ENCODE results near the gene NQO1.

The NQO1 gene

DNA sequence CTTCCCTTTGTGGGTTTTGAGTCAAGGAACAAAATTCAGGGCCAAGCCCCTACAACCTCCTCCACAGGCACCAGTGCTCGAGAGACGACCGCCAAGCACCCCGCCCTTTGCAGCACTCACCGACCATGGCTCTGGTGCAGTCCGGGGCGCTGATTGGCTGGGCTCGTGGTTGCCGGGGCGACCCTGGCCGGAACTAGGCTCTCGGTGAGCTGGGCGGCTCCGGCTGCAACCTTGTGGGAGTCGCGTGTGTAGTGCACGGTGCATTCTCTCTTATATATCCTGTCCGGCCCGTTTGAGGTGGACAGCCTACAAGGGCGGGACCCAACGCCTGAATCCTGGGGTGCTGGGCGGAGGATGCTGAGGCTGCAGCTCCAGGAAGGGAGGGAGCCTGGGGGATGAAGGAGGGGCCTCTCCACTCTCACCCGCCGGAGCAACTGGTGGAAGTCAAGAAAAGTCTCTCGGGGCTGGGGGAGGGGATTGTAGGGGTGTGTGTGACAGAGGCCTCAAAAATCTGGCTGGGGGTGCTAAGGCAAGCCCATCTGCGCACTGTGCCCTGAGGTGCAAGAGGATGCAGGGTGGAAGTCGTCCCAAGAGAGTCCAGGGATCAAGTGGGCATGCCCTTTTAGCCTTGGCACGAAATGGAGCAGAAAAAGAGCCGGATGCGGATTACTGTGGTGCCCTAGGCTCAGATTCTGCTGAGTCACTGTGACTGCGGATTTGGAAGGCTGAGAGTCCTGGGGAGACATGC lies at the start of gene NQO1:
Gene NQO1, minus strand, starts transcription at position 248 of the 748 bp plus-strand sequence. Its CDS starts 121 bp downstream, at position 127.
- TF ChIP-seq, protein P1, sequence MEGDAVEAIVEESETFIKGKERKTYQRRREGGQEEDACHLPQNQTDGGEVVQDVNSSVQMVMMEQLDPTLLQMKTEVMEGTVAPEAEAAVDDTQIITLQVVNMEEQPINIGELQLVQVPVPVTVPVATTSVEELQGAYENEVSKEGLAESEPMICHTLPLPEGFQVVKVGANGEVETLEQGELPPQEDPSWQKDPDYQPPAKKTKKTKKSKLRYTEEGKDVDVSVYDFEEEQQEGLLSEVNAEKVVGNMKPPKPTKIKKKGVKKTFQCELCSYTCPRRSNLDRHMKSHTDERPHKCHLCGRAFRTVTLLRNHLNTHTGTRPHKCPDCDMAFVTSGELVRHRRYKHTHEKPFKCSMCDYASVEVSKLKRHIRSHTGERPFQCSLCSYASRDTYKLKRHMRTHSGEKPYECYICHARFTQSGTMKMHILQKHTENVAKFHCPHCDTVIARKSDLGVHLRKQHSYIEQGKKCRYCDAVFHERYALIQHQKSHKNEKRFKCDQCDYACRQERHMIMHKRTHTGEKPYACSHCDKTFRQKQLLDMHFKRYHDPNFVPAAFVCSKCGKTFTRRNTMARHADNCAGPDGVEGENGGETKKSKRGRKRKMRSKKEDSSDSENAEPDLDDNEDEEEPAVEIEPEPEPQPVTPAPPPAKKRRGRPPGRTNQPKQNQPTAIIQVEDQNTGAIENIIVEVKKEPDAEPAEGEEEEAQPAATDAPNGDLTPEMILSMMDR (IDR thresholded peaks at IDR 0.05; ENCODE audit: low read depth, low read length), result no peak
- H3K4me3 ChIP-seq (ENCODE audit: low read depth, low read length), result peak within 1 kb of the TSS; percentile 79

DNA sequence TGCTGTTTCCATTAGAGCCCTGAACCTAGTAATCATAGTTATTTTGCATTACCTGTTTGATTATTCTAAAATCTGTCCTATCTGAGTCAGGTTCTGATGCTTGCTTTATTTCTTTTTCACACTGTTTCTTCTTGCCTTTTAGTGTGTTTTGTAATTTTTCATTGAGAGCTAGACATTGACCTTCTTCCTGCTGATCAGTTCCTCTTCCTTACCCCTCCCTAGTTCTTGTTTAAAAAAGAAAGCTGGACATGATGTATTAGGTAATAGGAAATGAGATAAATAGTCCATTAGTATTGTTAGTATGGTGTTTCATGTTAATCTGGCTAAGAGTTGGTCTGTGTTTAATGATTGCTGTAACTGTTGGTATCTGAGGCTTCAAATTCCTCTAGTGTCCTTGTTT lies 49.2 kb upstream of the NQO1 start:
- no peak overlapping the region for H3K4me3 ChIP-seq (ENCODE audit: low read depth, low read length)
- TF ChIP-seq, protein P1 (IDR thresholded peaks at IDR 0.05; ENCODE audit: low read depth, low read length), result no peak

DNA sequence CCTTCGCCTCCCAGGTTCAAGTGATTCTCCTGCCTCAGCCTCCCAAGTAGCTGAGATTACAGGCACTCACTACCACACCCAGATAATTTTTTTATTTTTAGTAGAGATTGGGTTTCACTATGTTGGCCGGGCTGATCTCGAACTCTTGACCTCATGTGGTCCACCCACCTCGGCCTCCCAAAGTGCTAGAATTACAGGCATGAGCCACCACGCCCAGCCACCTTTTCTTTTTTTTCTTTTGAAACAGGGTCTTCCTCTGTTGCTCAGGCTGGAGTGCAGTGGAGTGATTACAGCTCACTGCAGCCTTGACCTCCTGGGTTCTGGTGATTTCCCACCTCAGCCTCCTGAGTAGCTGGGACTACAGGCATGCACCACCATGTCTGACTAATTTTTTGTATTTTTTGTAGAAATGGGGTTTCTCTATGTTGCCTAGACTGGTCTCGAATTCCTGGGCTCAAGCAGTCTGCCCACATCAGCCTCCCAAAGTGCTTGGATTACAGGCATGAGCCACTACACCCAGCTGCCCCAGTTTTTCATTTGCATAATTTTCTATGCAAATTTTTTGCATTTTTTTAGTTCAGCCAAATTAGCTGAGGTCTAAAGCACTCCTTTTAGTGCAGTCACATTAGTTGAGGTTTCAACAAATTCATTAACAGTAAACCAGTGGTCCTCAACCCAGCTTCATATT lies 47.0 kb upstream of the NQO1 start:
- H3K4me3 ChIP-seq (ENCODE audit: low read depth, low read length), result no peak overlapping the region

DNA sequence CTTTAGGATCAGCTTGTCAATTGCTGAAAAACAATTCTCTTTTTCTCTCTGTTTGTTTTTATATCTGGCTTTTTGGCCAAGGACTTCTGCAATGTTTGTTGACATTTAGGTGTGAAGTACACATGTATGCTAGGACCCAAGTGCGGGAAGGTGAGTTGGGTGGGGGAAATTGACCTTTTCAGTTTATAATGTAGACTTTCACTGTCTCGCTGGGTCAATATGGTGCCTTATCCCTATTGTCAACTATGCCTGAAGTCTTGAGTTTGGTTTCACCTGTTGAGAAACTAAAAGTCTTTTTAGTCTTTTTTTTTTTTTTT lies 45.2 kb upstream of the NQO1 start:
- TF ChIP-seq, protein P1 (IDR thresholded peaks at IDR 0.05; ENCODE audit: low read depth, low read length), result no peak
- no peak overlapping the region for H3K4me3 ChIP-seq (ENCODE audit: low read depth, low read length)

More for the DNA sequence above, 47.0 kb upstream of the NQO1 start:
- TF ChIP-seq, protein P1 (IDR thresholded peaks at IDR 0.05; ENCODE audit: low read depth, low read length), result no peak

DNA sequence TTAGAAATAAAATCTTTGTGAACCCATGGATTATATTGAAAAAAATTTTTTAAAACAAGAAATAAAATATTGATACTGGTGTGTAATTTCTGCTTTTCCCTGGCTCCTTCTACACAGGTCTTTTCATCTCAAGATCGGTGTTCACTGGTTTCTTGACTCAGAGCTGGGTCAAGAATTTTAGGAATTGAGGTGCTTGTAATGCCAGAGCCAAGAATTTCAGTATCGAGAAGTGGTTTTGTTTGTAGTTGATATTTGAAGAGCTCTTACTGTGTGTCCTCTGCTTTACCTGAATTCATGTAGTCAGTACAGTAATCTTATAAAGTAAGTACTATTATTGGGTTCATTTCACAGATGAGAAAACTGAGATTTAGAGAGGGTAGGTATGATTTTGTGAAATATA lies 43.0 kb upstream of the NQO1 start:
- TF ChIP-seq, protein P1 (IDR thresholded peaks at IDR 0.05; ENCODE audit: low read depth, low read length), result no peak
- H3K4me3 ChIP-seq (ENCODE audit: low read depth, low read length), result no peak overlapping the region

DNA sequence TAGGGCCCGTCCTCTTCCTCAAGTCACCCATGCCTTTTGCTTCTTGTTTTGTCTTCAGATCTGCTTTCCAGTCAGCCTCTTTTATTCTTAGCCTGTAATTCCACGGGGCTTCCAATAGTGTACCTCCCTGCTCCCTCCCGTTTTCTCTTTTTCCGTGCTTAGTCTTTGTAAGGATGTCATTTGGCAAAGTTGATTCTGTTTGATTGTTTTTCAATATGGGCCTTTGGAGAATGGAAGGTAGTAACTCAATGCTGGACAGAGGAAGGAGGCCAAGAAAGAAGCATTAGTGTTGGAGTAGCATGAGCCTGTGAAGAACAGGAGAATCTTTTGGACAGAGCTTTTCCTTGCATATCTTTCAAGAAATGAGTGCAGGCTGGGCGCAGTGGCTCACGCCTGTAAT lies 42.3 kb upstream of the NQO1 start:
- TF ChIP-seq, protein P1 (IDR thresholded peaks at IDR 0.05; ENCODE audit: low read depth, low read length), result no peak
- H3K4me3 ChIP-seq (ENCODE audit: low read depth, low read length), result no peak overlapping the region

Measured in WI38 (cell line).